Myocyte (in vitro differentiated cells): Measurements from ENCODE around the gene HTRA2. TPM values are rescaled to one million over a fixed set of nuclear protein-coding genes. Genes with fewer than 3 reads are reported as not detected.
A peak's percentile ranks its signal among the peaks of the same experiment; 100 is the strongest.
"Not testable (repeated sequence)": the region's sequence is repeated elsewhere in the genome, so short reads cannot be mapped to it uniquely, and the experiment has no call there.

Source experiments
- DNase-seq: peaks from one replicate; pipeline ENCODE4 v3.0.0-alpha.2; 2012; ENCODE audit warnings: low read depth
- total RNA-seq: library from RNA; depleted of rRNA; stranded (reverse); fragments of >200 nt; gene quantifications from 2 replicates; pipeline ENCODE4 v1.2.3, GENCODE V29; 2014

The HTRA2 gene
- total RNA-seq, 1 donor from 2014 or later = 33.8 TPM

- DNase-seq = no peak
Measured at GRCh38 chr2:74558284-74559230, 28.8 kb downstream of the HTRA2 start.

- no peak for DNase-seq
Measured at GRCh38 chr2:74559912-74560311, 30.2 kb downstream of the HTRA2 start.

- no peak for DNase-seq
Measured at GRCh38 chr2:74560591-74560990, 30.9 kb downstream of the HTRA2 start.

GRCh38 chr2:74561022-74561421, 31.3 kb downstream of the HTRA2 start:
- DNase-seq = not testable (repeated sequence)

GRCh38 chr2:74562126-74562775, 32.5 kb downstream of the HTRA2 start:
- no peak for DNase-seq

- DNase-seq = no peak
Measured at GRCh38 chr2:74564222-74564621, 34.5 kb downstream of the HTRA2 start.

GRCh38 chr2:74566076-74566753, 36.5 kb downstream of the HTRA2 start:
- DNase-seq = no peak

GRCh38 chr2:74566754-74567085, 37.0 kb downstream of the HTRA2 start:
- peak; percentile 33 for DNase-seq

- DNase-seq = no peak
Measured at GRCh38 chr2:74567881-74568280, 38.1 kb downstream of the HTRA2 start.

- DNase-seq = no peak
Measured at GRCh38 chr2:74569686-74570085, 40.0 kb downstream of the HTRA2 start.

- no peak for DNase-seq
Measured at GRCh38 chr2:74571058-74571457, 41.3 kb downstream of the HTRA2 start.

GRCh38 chr2:74572178-74572925, 42.6 kb downstream of the HTRA2 start:
- DNase-seq = no peak

- no peak for DNase-seq
Measured at GRCh38 chr2:74573747-74574562, 44.2 kb downstream of the HTRA2 start.

- no peak for DNase-seq
Measured at GRCh38 chr2:74575320-74575719, 45.6 kb downstream of the HTRA2 start.

- peak; percentile 77 for DNase-seq
Measured at GRCh38 chr2:74576211-74576862, 46.6 kb downstream of the HTRA2 start.

- DNase-seq = peak; percentile 41
Measured at GRCh38 chr2:74576863-74577229, 47.1 kb downstream of the HTRA2 start.

- peak; percentile 71 for DNase-seq
Measured at GRCh38 chr2:74577448-74577847, 47.7 kb downstream of the HTRA2 start.

- no peak for DNase-seq
Measured at GRCh38 chr2:74578408-74578807, 48.7 kb downstream of the HTRA2 start.

GRCh38 chr2:74581463-74581862, 51.7 kb downstream of the HTRA2 start:
- DNase-seq = no peak

GRCh38 chr2:74582184-74582583, 52.5 kb downstream of the HTRA2 start:
- DNase-seq = no peak
